SK-N-MC (cell line): Measurements from ENCODE around the gene MANBA.

ENCODE experiments used
- EZH2 ChIP-seq: fragments of 200-600 bp; sonication (generic); IDR thresholded peaks from one replicate; pipeline ENCODE4 v1.6.1; 2017; ENCODE audit warnings: antibody characterized with exemption
- POLR2AphosphoS5 ChIP-seq: IDR thresholded peaks from 2 replicates; pipeline ENCODE4 v1.6.1; 2012; ENCODE audit warnings: mild to moderate bottlenecking, low read depth, low read length, borderline replicate concordance

DNA sequence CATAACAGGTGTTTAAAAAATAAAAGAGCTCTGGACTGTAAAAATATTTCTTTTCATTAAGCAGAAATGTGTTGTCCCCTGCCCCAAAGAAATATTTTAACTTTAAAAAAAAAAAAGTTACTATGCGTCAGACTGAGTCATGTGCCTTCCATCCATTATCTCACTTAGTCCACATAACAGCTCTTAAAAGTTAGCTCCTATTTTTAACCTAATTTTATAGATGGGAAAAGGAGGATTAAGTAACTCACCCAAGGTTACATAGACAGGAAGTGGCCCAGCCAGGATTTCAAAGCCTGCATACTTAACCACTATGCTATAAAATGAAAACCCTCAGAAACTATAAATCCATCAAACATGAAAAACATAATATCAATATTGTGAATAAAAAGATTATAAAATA lies 97.7 kb downstream of the MANBA start:
- TF ChIP-seq POLR2AphosphoS5 (no peak), EZH2 (no peak)
